ENCODE results near the gene ZNF217.
"Not testable (repeated sequence)": the region's sequence is repeated elsewhere in the genome, so short reads cannot be mapped to it uniquely, and the experiment has no call there.

The ZNF217 gene

GRCh38 chr20:53593466-53594007, at the start of gene ZNF217:
TSS of gene ZNF217 (minus strand) at chr20:53593839. CDS start at chr20:53582826, 11,013 bp downstream.
- in situ Hi-C loops (cut with MboI; ENCODE audit: low sequenced_read_pairs); H3K36me3 ChIP-seq (replicated peaks); H3K9me3 ChIP-seq; H3K27me3 ChIP-seq (ENCODE audit: low read depth): not testable (repeated sequence)
- peak; percentile 54 to 87 for DNase-seq (ENCODE audit: low spot score in 2 of 2)
- peaks cover 33% of the 10 kb centered on the region for H3K4me1 ChIP-seq
- peak within 1 kb of the TSS; percentile 64 for H3K4me3 ChIP-seq

DNA sequence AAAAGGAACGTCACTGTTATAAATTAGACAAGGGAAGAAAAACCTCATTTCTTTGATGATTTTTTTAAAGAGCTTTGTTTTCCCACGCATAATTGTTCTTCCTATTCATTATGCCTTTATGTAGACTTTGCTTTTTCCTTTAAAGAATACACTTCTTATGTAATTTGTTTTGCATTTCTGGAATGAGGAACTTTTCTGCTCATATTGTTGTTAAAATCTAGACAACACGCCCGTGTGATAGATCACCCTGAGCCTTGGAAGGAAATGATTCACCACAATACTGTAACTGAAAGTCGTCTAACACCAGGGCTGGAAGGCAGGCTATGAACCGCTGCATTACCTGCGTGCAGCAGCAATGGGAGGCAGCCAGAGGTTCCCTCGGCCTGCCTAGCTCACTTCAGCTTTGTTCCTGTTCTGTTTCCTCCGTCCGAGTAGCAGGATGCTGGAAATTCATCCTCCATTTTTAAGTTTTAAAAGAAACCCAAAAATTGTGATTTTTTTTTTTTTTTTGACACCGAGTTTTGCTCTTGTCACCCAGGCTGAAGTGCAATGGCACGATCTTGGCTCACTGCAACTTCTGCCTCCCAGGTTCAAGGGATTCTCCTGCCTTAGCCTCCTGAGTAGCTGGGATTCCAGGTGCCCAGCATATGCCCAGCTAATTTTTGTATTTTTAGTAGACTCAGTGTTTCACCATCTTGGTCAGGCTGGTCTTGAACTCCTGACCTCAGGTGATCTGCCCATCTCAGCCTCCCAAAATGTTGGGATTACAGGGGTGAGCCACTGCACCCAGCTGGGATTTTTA, 49.6 kb upstream of the ZNF217 start:
- Histone ChIP-seq H3K4me3 (no peak overlapping the region), H3K36me3 (replicated peaks) (no peaks in the 10 kb centered on the region), H3K9me3 (no peaks in the 10 kb centered on the region), H3K27me3 (ENCODE audit: low read depth) (no peaks in the 10 kb centered on the region), H3K4me1 (peaks cover 22% of the 10 kb centered on the region)
- in situ Hi-C loops (cut with MboI; ENCODE audit: low sequenced_read_pairs), result no loop called here
- peak in 1 of 2 experiments; percentile 43 for DNase-seq (ENCODE audit: low spot score in 2 of 2)

- Histone ChIP-seq H3K4me1 (peaks cover 22% of the 10 kb centered on the region), H3K4me3 (no peak overlapping the region), H3K36me3 (replicated peaks) (no peaks in the 10 kb centered on the region), H3K27me3 (ENCODE audit: low read depth) (no peaks in the 10 kb centered on the region), H3K9me3 (no peaks in the 10 kb centered on the region)
- in situ Hi-C loops (cut with MboI; ENCODE audit: low sequenced_read_pairs), result no loop called here
- DNase-seq (ENCODE audit: low spot score in 2 of 2), result peak; percentile 81 to 84
Measured at GRCh38 chr20:53642196-53643030, 48.8 kb upstream of the ZNF217 start.

DNA sequence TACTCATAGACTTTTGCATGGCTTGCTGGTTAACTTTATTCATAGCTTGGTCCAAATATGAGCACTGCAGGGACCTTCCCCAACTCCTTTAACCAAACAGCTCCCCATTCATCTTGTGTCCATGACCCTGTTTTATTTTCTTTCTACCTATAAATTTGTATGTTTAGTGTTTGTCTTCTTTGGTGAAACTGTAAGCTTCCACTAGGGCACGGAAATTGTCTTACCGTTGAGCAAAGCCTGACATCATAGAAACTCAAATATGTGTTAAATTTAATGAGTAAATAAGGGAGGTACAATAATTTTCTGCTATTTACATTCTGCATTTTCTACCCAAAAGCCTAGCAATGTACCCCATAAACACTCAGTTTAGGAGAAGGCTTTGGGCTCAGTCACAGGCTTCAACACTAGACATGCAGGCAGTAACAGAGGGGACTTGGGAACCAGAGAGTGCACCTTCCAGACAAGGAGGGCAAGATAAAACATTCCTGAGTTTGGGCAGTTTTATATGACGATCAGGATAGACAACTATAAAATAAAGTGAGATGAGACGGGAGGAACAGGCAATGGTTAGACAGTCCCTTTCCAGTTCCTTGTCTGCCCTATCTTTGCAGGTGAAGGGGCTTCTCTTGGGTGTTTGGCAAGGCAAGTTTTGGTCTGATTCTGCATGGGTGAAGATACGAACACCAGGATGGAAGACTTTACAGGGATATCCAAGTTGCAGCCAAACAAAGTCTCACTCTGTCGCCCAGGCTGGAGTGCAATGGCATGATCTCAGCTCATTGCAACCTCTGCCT, 46.2 kb upstream of the ZNF217 start:
- peaks cover 15% of the 10 kb centered on the region for H3K4me1 ChIP-seq
- in situ Hi-C loops (cut with MboI; ENCODE audit: low sequenced_read_pairs), result no loop called here

GRCh38 chr20:53639128-53639527, 45.5 kb upstream of the ZNF217 start:
- Histone ChIP-seq H3K36me3 (replicated peaks) (no peaks in the 10 kb centered on the region), H3K4me3 (no peak overlapping the region), H3K27me3 (ENCODE audit: low read depth) (no peaks in the 10 kb centered on the region), H3K4me1 (peaks cover 14% of the 10 kb centered on the region), H3K9me3 (no peaks in the 10 kb centered on the region)
- no peak for DNase-seq (ENCODE audit: low spot score in 2 of 2)
- in situ Hi-C loops (cut with MboI; ENCODE audit: low sequenced_read_pairs), result no loop called here

More for the DNA sequence above, 46.2 kb upstream of the ZNF217 start:
- Histone ChIP-seq H3K9me3 (no peaks in the 10 kb centered on the region), H3K36me3 (replicated peaks) (no peaks in the 10 kb centered on the region), H3K27me3 (ENCODE audit: low read depth) (no peaks in the 10 kb centered on the region), H3K4me3 (no peak overlapping the region)
- no peak for DNase-seq (ENCODE audit: low spot score in 2 of 2)

GRCh38 chr20:53637310-53637709, 43.7 kb upstream of the ZNF217 start:
- DNase-seq (ENCODE audit: low spot score in 2 of 2); H3K36me3 ChIP-seq (replicated peaks); in situ Hi-C loops (cut with MboI; ENCODE audit: low sequenced_read_pairs); H3K9me3 ChIP-seq; H3K4me3 ChIP-seq; H3K4me1 ChIP-seq; H3K27me3 ChIP-seq (ENCODE audit: low read depth): not testable (repeated sequence)

GRCh38 chr20:53636540-53637097, 43.0 kb upstream of the ZNF217 start:
- no peak for DNase-seq (ENCODE audit: low spot score in 2 of 2)
- Histone ChIP-seq H3K9me3 (no peaks in the 10 kb centered on the region), H3K36me3 (replicated peaks) (no peaks in the 10 kb centered on the region), H3K27me3 (ENCODE audit: low read depth) (no peaks in the 10 kb centered on the region), H3K4me1 (no peaks in the 10 kb centered on the region), H3K4me3 (no peak overlapping the region)
- in situ Hi-C loops (cut with MboI; ENCODE audit: low sequenced_read_pairs), result no loop called here

DNA sequence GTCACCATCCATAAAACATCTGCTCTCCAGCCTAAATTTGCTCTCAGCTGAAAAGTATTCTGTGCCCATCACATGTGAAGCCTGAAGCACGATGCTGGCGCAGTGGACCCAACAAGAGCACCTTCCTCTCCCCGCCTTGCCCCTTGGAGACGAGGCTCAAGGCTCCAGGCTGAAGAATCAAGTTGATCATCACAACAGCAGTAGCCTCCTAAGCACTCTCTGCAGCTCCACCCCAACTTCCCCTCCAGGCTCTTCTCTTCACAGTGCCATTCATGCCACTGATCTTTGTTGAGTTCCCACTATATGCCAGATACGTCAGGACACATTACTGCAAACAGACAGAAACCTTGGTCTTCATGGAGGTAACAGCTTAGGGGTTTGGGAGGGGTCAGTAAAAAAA, 41.6 kb upstream of the ZNF217 start:
- in situ Hi-C loops (cut with MboI; ENCODE audit: low sequenced_read_pairs), result no loop called here

DNA sequence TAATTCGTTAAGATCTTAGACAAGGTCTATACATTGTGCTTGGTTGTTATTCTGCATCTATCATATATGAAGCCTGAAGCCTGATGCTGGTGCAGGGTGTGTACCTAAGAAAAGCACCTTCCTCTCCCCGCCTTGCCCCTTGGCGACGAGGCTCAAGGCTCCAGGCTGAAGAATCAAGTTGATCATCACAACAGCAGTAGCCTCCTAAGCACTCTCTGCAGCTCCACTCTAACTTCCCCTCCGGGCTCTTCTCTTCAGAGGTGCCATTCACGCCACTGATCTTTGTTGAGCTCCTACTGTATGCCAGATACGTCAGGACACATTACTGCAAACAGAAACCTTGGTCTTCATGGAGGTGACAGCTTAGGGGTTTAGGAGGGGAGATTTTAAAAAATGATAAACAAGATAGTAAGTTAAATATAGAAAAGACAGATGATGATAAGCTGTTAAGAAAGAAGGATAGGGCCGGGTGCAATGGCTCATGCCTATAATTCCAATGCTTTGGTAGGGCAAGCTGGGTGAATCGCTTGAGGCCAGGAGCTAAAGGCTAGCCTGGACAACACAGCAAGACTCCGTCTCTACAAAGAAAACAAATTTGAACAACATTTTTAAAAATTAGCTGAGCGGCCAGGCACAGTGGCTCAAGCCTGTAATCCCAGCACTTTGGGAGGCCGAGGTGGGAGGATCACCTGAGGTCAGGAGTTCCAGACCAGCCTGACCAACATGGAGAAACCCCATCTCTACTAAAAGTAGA, 38.4 kb upstream of the ZNF217 start:
- H3K9me3 ChIP-seq, result no peaks in the 10 kb centered on the region
- H3K4me3 ChIP-seq, result no peak overlapping the region
- no peaks in the 10 kb centered on the region for H3K27me3 ChIP-seq (ENCODE audit: low read depth)
- no peaks in the 10 kb centered on the region for H3K36me3 ChIP-seq (replicated peaks)
- DNase-seq (ENCODE audit: low spot score in 2 of 2), result no peak
- peaks cover 13% of the 10 kb centered on the region for H3K4me1 ChIP-seq
- in situ Hi-C loops (cut with MboI; ENCODE audit: low sequenced_read_pairs), result no loop called here

More for the DNA sequence above, 41.6 kb upstream of the ZNF217 start:
- DNase-seq (ENCODE audit: low spot score in 2 of 2), result no peak
- Histone ChIP-seq H3K36me3 (replicated peaks) (no peaks in the 10 kb centered on the region), H3K4me1 (peaks cover under 1% of the 10 kb centered on the region; the same call in 1 of the 2 replicates), H3K27me3 (ENCODE audit: low read depth) (no peaks in the 10 kb centered on the region), H3K4me3 (no peak overlapping the region), H3K9me3 (no peaks in the 10 kb centered on the region)

- in situ Hi-C loops (cut with MboI; ENCODE audit: low sequenced_read_pairs), result no loop called here
- Histone ChIP-seq H3K27me3 (ENCODE audit: low read depth) (no peaks in the 10 kb centered on the region), H3K9me3 (no peaks in the 10 kb centered on the region), H3K4me1 (peaks cover 19% of the 10 kb centered on the region), H3K36me3 (replicated peaks) (no peaks in the 10 kb centered on the region), H3K4me3 (no peak overlapping the region)
- DNase-seq (ENCODE audit: low spot score in 2 of 2), result no peak
Measured at GRCh38 chr20:53629436-53629835, 35.8 kb upstream of the ZNF217 start.

- H3K4me1 ChIP-seq, result peaks cover 26% of the 10 kb centered on the region
- in situ Hi-C loops (cut with MboI; ENCODE audit: low sequenced_read_pairs); H3K9me3 ChIP-seq; DNase-seq (ENCODE audit: low spot score in 2 of 2); H3K27me3 ChIP-seq (ENCODE audit: low read depth); H3K36me3 ChIP-seq (replicated peaks); H3K4me3 ChIP-seq: not testable (repeated sequence)
Measured at GRCh38 chr20:53628758-53629157, 35.1 kb upstream of the ZNF217 start.

GRCh38 chr20:53628076-53628475, 34.4 kb upstream of the ZNF217 start:
- Histone ChIP-seq H3K27me3 (ENCODE audit: low read depth) (no peaks in the 10 kb centered on the region), H3K4me1 (peaks cover 31% of the 10 kb centered on the region), H3K4me3 (no peak overlapping the region), H3K36me3 (replicated peaks) (no peaks in the 10 kb centered on the region), H3K9me3 (no peaks in the 10 kb centered on the region)
- in situ Hi-C loops (cut with MboI; ENCODE audit: low sequenced_read_pairs), result no loop called here
- DNase-seq (ENCODE audit: low spot score in 2 of 2), result no peak

All from HAP-1 (cell line).